ENCODE measurements around the gene ANKRD7. TPM values are rescaled to one million over a fixed set of nuclear protein-coding genes. Genes with fewer than 3 reads are reported as not detected.
A peak's percentile ranks its signal among the peaks of the same experiment; 100 is the strongest.

The ANKRD7 gene
- total RNA-seq, 1 experiment from 2014 or later: not detected

DNA sequence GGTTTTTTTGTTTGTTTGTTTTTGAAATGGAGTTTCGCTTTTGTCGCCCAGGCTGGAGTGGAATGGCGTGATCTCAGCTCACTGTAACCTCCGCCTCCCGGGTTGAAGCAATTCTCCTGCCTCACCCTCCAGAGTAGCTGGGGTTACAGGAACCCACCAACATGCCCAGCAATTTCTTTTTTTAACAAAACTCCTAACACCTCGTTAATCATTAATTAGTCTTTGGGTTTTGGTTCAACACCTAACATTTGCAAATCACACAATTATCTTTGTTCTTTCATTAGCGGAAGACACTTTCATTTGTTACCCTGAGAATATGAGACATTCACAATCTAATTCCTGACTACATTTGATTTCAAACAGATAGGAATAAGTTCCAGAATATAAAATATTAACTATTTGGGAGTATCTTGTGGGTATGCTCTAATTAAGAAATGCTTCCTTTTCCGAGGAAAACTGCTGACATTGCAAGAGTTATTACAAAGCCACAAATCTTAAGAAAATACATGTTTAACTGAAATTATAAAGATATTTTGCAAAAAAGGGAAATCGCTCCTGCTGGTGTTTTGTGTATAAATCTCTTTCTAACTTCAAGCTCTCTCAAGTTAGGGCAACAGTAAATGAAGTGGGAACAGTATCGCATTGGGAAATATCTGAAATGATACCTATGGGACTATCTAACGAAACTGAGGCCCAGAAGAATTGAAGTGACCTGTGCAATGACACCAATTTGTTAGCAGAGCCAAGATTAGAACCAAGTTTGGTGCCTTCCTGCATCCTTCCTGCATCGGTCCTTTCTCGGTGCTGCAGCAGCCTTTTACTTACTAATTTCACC lies 41.7 kb upstream of the ANKRD7 start:
- CTCF ChIA-PET: no interaction called here
- Histone ChIP-seq H3K9me2 (replicated peaks; ENCODE audit: low read length) (no peaks in the 10 kb centered on the region), H3F3A (ENCODE audit: low read length, unreplicated experiment) (no peaks in the 10 kb centered on the region), H2AFZ (ENCODE audit: low read length) (peak overlapping the region; percentile 92), H3K9me3 (ENCODE audit: low read length) (no peaks in the 10 kb centered on the region), H3K9ac (ENCODE audit: low read length) (peak overlapping the region; percentile 99), H3K4me1 (ENCODE audit: insufficient read depth, low read length) (peaks cover 21% of the 10 kb centered on the region; the same call in 1 of the 2 replicates), H3K4me3 (ENCODE audit: low read length) (peak overlapping the region; percentile 100), H4K20me1 (ENCODE audit: low read length) (no peaks in the 10 kb centered on the region), H3K27ac (ENCODE audit: low read length) (no peak overlapping the region), H3K4me2 (ENCODE audit: low read length) (peak overlapping the region; percentile 97), H3K79me2 (ENCODE audit: low read length) (peaks cover 47% of the 10 kb centered on the region), H3K27me3 (ENCODE audit: low read length) (no peaks in the 10 kb centered on the region), H3K36me3 (ENCODE audit: low read depth, low read length) (peaks cover 9% of the 10 kb centered on the region; the same call in 1 of the 2 replicates)
- POLR2A ChIA-PET (ENCODE audit: unreplicated experiment): no interaction called here
- ATAC-seq: no peak
- TF ChIP-seq EZH2phosphoT487 (IDR thresholded peaks at IDR 0.05; ENCODE audit: borderline replicate concordance, low read length) (no peak), EZH2 (IDR thresholded peaks at IDR 0.05; ENCODE audit: low read length, unreplicated experiment) (no peak)
- intact Hi-C loops (cut with micrococcal nuclease): loop anchor here (5.0 kb wide), 1 partner anchor 231 kb away; no protein-coding TSS in a partner anchor
- BruUV-seq (replicated peaks): no TSS peak
- DNase-seq: no peak

DNA sequence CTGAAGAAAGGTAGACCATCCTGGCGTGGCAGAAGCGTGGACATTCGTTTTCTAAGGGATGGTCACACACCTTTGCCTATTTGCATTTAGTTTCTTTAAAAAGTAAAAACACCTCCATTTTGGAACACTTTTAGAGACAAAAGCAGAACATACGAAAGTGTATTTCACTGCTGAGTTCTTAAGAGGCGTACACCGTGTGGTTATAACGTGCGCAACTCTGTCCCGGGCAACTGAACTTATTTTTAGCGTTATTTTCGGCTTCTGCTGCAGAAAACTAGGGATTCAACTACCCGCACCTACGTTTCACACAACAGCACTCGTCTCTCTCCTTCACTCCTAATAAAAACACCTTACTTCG lies 41.1 kb upstream of the ANKRD7 start:
- ATAC-seq (peak; percentile 21), DNase-seq (no peak)
- no peaks in the 10 kb centered on the region for H3K27me3 ChIP-seq (ENCODE audit: low read length)
- H3K4me3 ChIP-seq (ENCODE audit: low read length): peak overlapping the region; percentile 100
- H3K27ac ChIP-seq (ENCODE audit: low read length): peak overlapping the region; percentile 61
- peak overlapping the region; percentile 92 for H2AFZ ChIP-seq (ENCODE audit: low read length)
- no peaks in the 10 kb centered on the region for H4K20me1 ChIP-seq (ENCODE audit: low read length)
- no peak for TF ChIP-seq EZH2phosphoT487 (IDR thresholded peaks at IDR 0.05; ENCODE audit: borderline replicate concordance, low read length)
- TF ChIP-seq, protein P1, sequence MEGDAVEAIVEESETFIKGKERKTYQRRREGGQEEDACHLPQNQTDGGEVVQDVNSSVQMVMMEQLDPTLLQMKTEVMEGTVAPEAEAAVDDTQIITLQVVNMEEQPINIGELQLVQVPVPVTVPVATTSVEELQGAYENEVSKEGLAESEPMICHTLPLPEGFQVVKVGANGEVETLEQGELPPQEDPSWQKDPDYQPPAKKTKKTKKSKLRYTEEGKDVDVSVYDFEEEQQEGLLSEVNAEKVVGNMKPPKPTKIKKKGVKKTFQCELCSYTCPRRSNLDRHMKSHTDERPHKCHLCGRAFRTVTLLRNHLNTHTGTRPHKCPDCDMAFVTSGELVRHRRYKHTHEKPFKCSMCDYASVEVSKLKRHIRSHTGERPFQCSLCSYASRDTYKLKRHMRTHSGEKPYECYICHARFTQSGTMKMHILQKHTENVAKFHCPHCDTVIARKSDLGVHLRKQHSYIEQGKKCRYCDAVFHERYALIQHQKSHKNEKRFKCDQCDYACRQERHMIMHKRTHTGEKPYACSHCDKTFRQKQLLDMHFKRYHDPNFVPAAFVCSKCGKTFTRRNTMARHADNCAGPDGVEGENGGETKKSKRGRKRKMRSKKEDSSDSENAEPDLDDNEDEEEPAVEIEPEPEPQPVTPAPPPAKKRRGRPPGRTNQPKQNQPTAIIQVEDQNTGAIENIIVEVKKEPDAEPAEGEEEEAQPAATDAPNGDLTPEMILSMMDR (conservative IDR thresholded peaks at IDR 0.05; ENCODE audit: low read depth, low read length): no peak
- no peak for TF ChIP-seq EZH2 (IDR thresholded peaks at IDR 0.05; ENCODE audit: low read length, unreplicated experiment)
- H3K79me2 ChIP-seq (ENCODE audit: low read length): peaks cover 49% of the 10 kb centered on the region
- POLR2A ChIA-PET (ENCODE audit: unreplicated experiment): no interaction called here
- peak overlapping the region; percentile 97 for H3K4me2 ChIP-seq (ENCODE audit: low read length)
- CTCF ChIA-PET: no interaction called here
- no peaks in the 10 kb centered on the region for H3K9me2 ChIP-seq (replicated peaks; ENCODE audit: low read length)
- no peaks in the 10 kb centered on the region for H3F3A ChIP-seq (ENCODE audit: low read length, unreplicated experiment)
- H3K4me1 ChIP-seq (ENCODE audit: insufficient read depth, low read length): peaks cover 21% of the 10 kb centered on the region; the same call in 1 of the 2 replicates
- TSS peak; percentile 97 for BruUV-seq (replicated peaks)
- intact Hi-C loops (cut with micrococcal nuclease): loop anchor here (5.0 kb wide), 1 partner anchor 231 kb away; no protein-coding TSS in a partner anchor
- peaks cover 15% of the 10 kb centered on the region; the same call in 1 of the 2 replicates for H3K36me3 ChIP-seq (ENCODE audit: low read depth, low read length)
- H3K9me3 ChIP-seq (ENCODE audit: low read length): no peaks in the 10 kb centered on the region
- H3K9ac ChIP-seq (ENCODE audit: low read length): peak overlapping the region; percentile 99

DNA sequence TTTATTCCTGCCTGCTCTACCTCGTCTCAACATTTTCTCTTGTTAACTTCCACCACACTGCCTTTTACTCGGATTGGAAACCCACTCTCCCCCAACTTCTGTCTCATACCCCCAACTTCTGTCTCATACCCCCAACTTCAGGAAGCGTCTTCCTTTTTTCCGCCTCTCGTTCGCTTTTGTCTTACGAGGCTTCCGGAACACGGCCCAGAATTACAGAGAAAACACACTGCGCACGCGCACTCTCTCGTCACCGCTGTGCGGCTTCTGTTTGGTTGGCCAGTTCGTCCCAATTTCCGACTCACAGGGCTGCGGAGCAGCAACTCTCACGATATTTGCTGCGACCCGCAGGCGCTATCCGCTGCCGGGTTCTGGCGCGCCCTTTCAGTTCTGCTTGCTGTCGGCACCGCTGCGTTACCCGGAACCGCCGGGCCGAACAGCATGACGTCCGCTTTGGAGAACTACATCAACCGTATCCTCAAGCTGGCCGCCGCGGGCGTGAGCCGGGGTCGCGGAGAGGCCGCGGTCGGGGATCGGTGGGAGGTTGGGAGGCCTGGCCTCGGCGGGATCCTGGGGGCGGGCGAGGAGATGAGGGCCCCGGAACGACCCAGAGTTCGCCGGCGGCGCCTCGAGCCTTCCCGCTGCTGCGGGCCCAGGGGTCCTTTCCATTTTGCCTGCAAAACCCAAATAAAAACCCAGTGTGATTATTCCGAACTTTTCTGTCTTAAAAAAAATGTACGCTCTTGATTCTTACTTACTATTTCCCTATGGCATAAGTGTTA lies 40.5 kb upstream of the ANKRD7 start, which contains the start of gene LSM8:
TSS of gene LSM8 (plus strand) at position 379 of the 779 bp plus-strand sequence. CDS start at position 439, 60 bp downstream.
- H3K4me1 ChIP-seq (ENCODE audit: insufficient read depth, low read length): peaks cover 21% of the 10 kb centered on the region; the same call in 1 of the 2 replicates
- DNase-seq: peak; percentile 98
- H3K9ac ChIP-seq (ENCODE audit: low read length): peak within 1 kb of the TSS; percentile 99
- intact Hi-C loops (cut with micrococcal nuclease): loop anchor here (2.0 to 5.0 kb wide), 2 partner anchors 232 to 311 kb away; partner anchors contain the start of gene CTTNBP2
- H3F3A ChIP-seq (ENCODE audit: low read length, unreplicated experiment): no peaks in the 10 kb centered on the region
- peak within 1 kb of the TSS; percentile 97 for H3K4me2 ChIP-seq (ENCODE audit: low read length)
- H3K4me3 ChIP-seq (ENCODE audit: low read length): peak within 1 kb of the TSS; percentile 100
- H4K20me1 ChIP-seq (ENCODE audit: low read length): no peaks in the 10 kb centered on the region
- no TSS peak for BruUV-seq (replicated peaks)
- H3K9me2 ChIP-seq (replicated peaks; ENCODE audit: low read length): no peaks in the 10 kb centered on the region
- H3K9me3 ChIP-seq (ENCODE audit: low read length): no peaks in the 10 kb centered on the region
- ATAC-seq: peak; percentile 97
- no peak for TF ChIP-seq EZH2phosphoT487 (IDR thresholded peaks at IDR 0.05; ENCODE audit: borderline replicate concordance, low read length)
- TF ChIP-seq, protein P1 (conservative IDR thresholded peaks at IDR 0.05; ENCODE audit: low read depth, low read length): no peak
- no peak for TF ChIP-seq EZH2 (IDR thresholded peaks at IDR 0.05; ENCODE audit: low read length, unreplicated experiment)
- no peaks in the 10 kb centered on the region for H3K27me3 ChIP-seq (ENCODE audit: low read length)
- CTCF ChIA-PET: no interaction called here
- H3K36me3 ChIP-seq (ENCODE audit: low read depth, low read length): peaks cover 19% of the 10 kb centered on the region; the same call in 1 of the 2 replicates
- peaks cover 49% of the 10 kb centered on the region for H3K79me2 ChIP-seq (ENCODE audit: low read length)
- POLR2A ChIA-PET (ENCODE audit: unreplicated experiment): interaction anchor here (0.5 to 0.6 kb wide), 2 partner anchors 105 to 338 kb away, joined by 3 to 4 read pairs; no protein-coding TSS in a partner anchor
- H3K27ac ChIP-seq (ENCODE audit: low read length): peak within 1 kb of the TSS; percentile 61
- H2AFZ ChIP-seq (ENCODE audit: low read length): peak within 1 kb of the TSS; percentile 93
